KMS-11 (cell line): ENCODE data around the gene MRPL28.
"Not testable (repeated sequence)": the region's sequence is repeated elsewhere in the genome, so short reads cannot be mapped to it uniquely, and the experiment has no call there.

Source experiments
- H2AFZ ChIP-seq: fragments of 200-600 bp; sonication (generic); 2 replicates; pipeline ENCODE4 v1.6.1; 2016; ENCODE audit warnings: antibody characterized with exemption, mixed run types, low read depth
- H3K27ac ChIP-seq: fragments of 200-600 bp; sonication (generic); 2 replicates; pipeline ENCODE4 v1.6.1; 2016; ENCODE audit warnings: mild to moderate bottlenecking, mixed run types
- H3K27me3 ChIP-seq: fragments of 200-600 bp; sonication (generic); 2 replicates; pipeline ENCODE4 v1.6.1; 2017; ENCODE audit warnings: mild to moderate bottlenecking, low read depth, mixed run types, moderate library complexity; ENCODE audit not compliant: insufficient read depth
- H3K36me3 ChIP-seq: fragments of 200-600 bp; sonication (generic); 2 replicates; pipeline ENCODE4 v1.6.1; 2017; ENCODE audit warnings: mild to moderate bottlenecking, mixed run types; ENCODE audit not compliant: insufficient read depth
- H3K4me1 ChIP-seq: fragments of 200-600 bp; sonication (generic); 2 replicates; pipeline ENCODE4 v1.6.1; 2016; ENCODE audit warnings: mild to moderate bottlenecking, low read depth, mixed run types; ENCODE audit not compliant: poor library complexity, severe bottlenecking
- H3K4me2 ChIP-seq: fragments of 200-600 bp; sonication (generic); 2 replicates; pipeline ENCODE4 v1.7.0; 2016; ENCODE audit warnings: mild to moderate bottlenecking, mixed run types
- H3K4me3 ChIP-seq: fragments of 200-600 bp; sonication (generic); IDR thresholded peaks from 2 replicates; pipeline ENCODE4 v1.6.1; 2017; ENCODE audit warnings: low read depth, low read length, mixed read lengths; ENCODE audit not compliant: insufficient read depth
- H3K79me2 ChIP-seq: fragments of 200-600 bp; sonication (generic); 2 replicates; pipeline ENCODE4 v1.6.1; 2016; ENCODE audit warnings: low read depth, mixed run types; ENCODE audit not compliant: insufficient read depth
- H3K9ac ChIP-seq: fragments of 200-600 bp; sonication (generic); 2 replicates; pipeline ENCODE4 v1.6.1; 2016; ENCODE audit warnings: mild to moderate bottlenecking, mixed run types
- H4K20me1 ChIP-seq: fragments of 200-600 bp; sonication (generic); 2 replicates; pipeline ENCODE4 v1.6.1; 2016; ENCODE audit warnings: mild to moderate bottlenecking, mixed run types; ENCODE audit not compliant: insufficient read depth
- CTCF ChIP-seq: fragments of 200-600 bp; sonication (generic); conservative IDR thresholded peaks from 2 replicates; pipeline ENCODE4 v1.6.1; 2017; ENCODE audit warnings: low read depth, mild to moderate bottlenecking, antibody characterized with exemption, low read length, moderate library complexity, mixed read lengths

Gene MRPL28

GRCh38 chr16:333406-334094 is 36.8 kb downstream of the MRPL28 start:
- no peak for TF ChIP-seq CTCF

GRCh38 chr16:331181-331814 is 39.0 kb downstream of the MRPL28 start:
- H3K27me3 ChIP-seq, H3K4me1 ChIP-seq, H3K36me3 ChIP-seq, H4K20me1 ChIP-seq, H3K9ac ChIP-seq, H3K4me3 ChIP-seq, H3K4me2 ChIP-seq, H3K27ac ChIP-seq, H2AFZ ChIP-seq: not testable (repeated sequence)
- H3K79me2 ChIP-seq, result peaks cover 48% of the 10 kb centered on the region; the same call in 1 of the 2 replicates

More at GRCh38 chr16:333406-334094, 36.8 kb downstream of the MRPL28 start:
- Histone ChIP-seq H3K27ac (no peak overlapping the region), H2AFZ (no peak overlapping the region), H3K4me3 (no peak overlapping the region), H3K79me2 (peaks cover 66% of the 10 kb centered on the region; the same call in 1 of the 2 replicates), H3K4me1 (no peaks in the 10 kb centered on the region), H3K36me3 (no peaks in the 10 kb centered on the region), H3K9ac (no peak overlapping the region), H3K4me2 (no peak overlapping the region), H4K20me1 (no peaks in the 10 kb centered on the region), H3K27me3 (no peaks in the 10 kb centered on the region)

GRCh38 chr16:330741-331140 is 39.6 kb downstream of the MRPL28 start:
- no peaks in the 10 kb centered on the region for H4K20me1 ChIP-seq

GRCh38 chr16:325375-326145 is 44.8 kb downstream of the MRPL28 start:
- Histone ChIP-seq H3K4me1 (no peaks in the 10 kb centered on the region), H2AFZ (no peak overlapping the region), H3K4me3 (no peak overlapping the region), H3K9ac (no peak overlapping the region), H3K79me2 (peaks cover 19% of the 10 kb centered on the region; the same call in 1 of the 2 replicates), H3K36me3 (no peaks in the 10 kb centered on the region), H3K27ac (no peak overlapping the region), H3K4me2 (no peak overlapping the region), H4K20me1 (no peaks in the 10 kb centered on the region), H3K27me3 (no peaks in the 10 kb centered on the region)
- no peak for TF ChIP-seq CTCF

More at GRCh38 chr16:330741-331140, 39.6 kb downstream of the MRPL28 start:
- Histone ChIP-seq H3K4me3 (no peak overlapping the region), H3K79me2 (peaks cover 43% of the 10 kb centered on the region; the same call in 1 of the 2 replicates), H2AFZ (no peak overlapping the region), H3K27me3 (no peaks in the 10 kb centered on the region), H3K9ac (no peak overlapping the region), H3K27ac (no peak overlapping the region), H3K4me2 (no peak overlapping the region), H3K4me1 (no peaks in the 10 kb centered on the region), H3K36me3 (no peaks in the 10 kb centered on the region)
- no peak for TF ChIP-seq CTCF
